ENCODE results near the gene TGFBRAP1. TPM values are rescaled to one million over a fixed set of nuclear protein-coding genes. Genes with fewer than 3 reads are reported as not detected.

Gene TGFBRAP1
- total and polyA plus RNA-seq, 4 donors = 1.8 to 10.4 (median 6.8) TPM

DNA sequence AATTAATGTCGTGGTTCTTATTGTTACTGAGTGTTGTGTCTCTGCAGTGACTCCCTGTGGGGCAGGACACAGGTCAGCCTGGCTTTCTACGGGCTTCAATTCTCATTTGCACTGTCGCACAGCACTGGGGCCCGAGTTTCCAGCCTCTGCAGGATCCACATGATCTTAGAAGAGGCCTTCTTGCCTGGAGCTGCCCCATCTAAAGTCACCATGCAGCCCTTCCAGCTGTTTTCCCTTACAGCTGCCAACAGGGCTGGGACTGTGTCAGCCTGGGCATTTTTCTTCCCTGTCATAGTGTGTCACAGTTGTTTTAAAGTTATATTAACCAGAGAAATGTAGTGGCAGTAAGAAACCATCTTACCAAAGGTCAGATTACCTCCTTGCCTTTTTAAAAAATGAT lies 42.3 kb upstream of the TGFBRAP1 start:
- TF ChIP-seq MAX (IDR thresholded peaks at IDR 0.05) (no peak), RXRA (IDR thresholded peaks at IDR 0.05) (no peak), NR2F2 (IDR thresholded peaks at IDR 0.05) (no peak), HNF4G (IDR thresholded peaks at IDR 0.05) (no peak), GABPA (IDR thresholded peaks at IDR 0.05 in 1 of 2, conservative IDR thresholded peaks at IDR 0.05 in 1 of 2) (no peak), ATF3 (IDR thresholded peaks at IDR 0.05) (no peak), JUND (IDR thresholded peaks at IDR 0.05) (no peak), FOXA2 (IDR thresholded peaks at IDR 0.05) (no peak), FOXA1 (IDR thresholded peaks at IDR 0.05) (no peak), YY1 (IDR thresholded peaks at IDR 0.05) (no peak), ZBTB33 (IDR thresholded peaks at IDR 0.05) (no peak), HNF4A (conservative IDR thresholded peaks at IDR 0.05) (no peak), REST (IDR thresholded peaks at IDR 0.05) (no peak)
- TF ChIP-seq, protein P1, sequence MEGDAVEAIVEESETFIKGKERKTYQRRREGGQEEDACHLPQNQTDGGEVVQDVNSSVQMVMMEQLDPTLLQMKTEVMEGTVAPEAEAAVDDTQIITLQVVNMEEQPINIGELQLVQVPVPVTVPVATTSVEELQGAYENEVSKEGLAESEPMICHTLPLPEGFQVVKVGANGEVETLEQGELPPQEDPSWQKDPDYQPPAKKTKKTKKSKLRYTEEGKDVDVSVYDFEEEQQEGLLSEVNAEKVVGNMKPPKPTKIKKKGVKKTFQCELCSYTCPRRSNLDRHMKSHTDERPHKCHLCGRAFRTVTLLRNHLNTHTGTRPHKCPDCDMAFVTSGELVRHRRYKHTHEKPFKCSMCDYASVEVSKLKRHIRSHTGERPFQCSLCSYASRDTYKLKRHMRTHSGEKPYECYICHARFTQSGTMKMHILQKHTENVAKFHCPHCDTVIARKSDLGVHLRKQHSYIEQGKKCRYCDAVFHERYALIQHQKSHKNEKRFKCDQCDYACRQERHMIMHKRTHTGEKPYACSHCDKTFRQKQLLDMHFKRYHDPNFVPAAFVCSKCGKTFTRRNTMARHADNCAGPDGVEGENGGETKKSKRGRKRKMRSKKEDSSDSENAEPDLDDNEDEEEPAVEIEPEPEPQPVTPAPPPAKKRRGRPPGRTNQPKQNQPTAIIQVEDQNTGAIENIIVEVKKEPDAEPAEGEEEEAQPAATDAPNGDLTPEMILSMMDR (IDR thresholded peaks at IDR 0.05; ENCODE audit: low read depth, low read length, missing input control) = no peak
- Histone ChIP-seq H3K27ac (ENCODE audit: low read depth in 1 of 2, low read length in 2 of 2) (no peak overlapping the region), H3K27me3 (ENCODE audit: control insufficient read depth in 4 of 4, insufficient read depth in 4 of 4, low read length in 3 of 4) (no peaks in the 10 kb centered on the region), H3K4me3 (ENCODE audit: low read depth in 1 of 3, low read length in 3 of 3) (no peak overlapping the region), H3K9ac (ENCODE audit: low read depth in 1 of 2, low read length in 2 of 2) (no peak overlapping the region), H3K36me3 (ENCODE audit: control insufficient read depth in 4 of 4, insufficient read depth in 3 of 4, low read depth in 1 of 4, low read length in 3 of 4) (peaks cover 0 to 2% (median 0%) of the 10 kb centered on the region in 4 donors), H3K4me1 (ENCODE audit: control insufficient read depth in 4 of 4, insufficient read depth in 4 of 4, low read length in 3 of 4) (peaks cover 0 to 7% (median 0%) of the 10 kb centered on the region in 4 donors), H3K9me3 (ENCODE audit: control insufficient read depth in 4 of 4, low read length in 3 of 4) (no peaks in the 10 kb centered on the region)
- DNase-seq (ENCODE audit: low spot score) = no peak
- 78% methylated on average over 4 of the region's 4 CpGs for WGBS

- DNase-seq (ENCODE audit: low spot score) = no peak
- H3K4me3 ChIP-seq (ENCODE audit: low read depth in 1 of 3, low read length in 3 of 3) = no peak overlapping the region
- H3K36me3 ChIP-seq (ENCODE audit: control insufficient read depth in 4 of 4, insufficient read depth in 3 of 4, low read depth in 1 of 4, low read length in 3 of 4) = no peaks in the 10 kb centered on the region
- H3K9me3 ChIP-seq (ENCODE audit: control insufficient read depth in 4 of 4, low read length in 3 of 4) = no peaks in the 10 kb centered on the region
- H3K27me3 ChIP-seq (ENCODE audit: control insufficient read depth in 4 of 4, insufficient read depth in 4 of 4, low read length in 3 of 4) = no peaks in the 10 kb centered on the region
- H3K9ac ChIP-seq (ENCODE audit: low read depth in 1 of 2, low read length in 2 of 2) = no peak overlapping the region
- peaks cover 0 to 7% (median 0%) of the 10 kb centered on the region in 4 donors for H3K4me1 ChIP-seq (ENCODE audit: control insufficient read depth in 4 of 4, insufficient read depth in 4 of 4, low read length in 3 of 4)
- H3K27ac ChIP-seq (ENCODE audit: low read depth in 1 of 2, low read length in 2 of 2) = no peak overlapping the region
- 95% methylated on average over 10 of the region's 10 CpGs for WGBS
- no peak for TF ChIP-seq SP1 (IDR thresholded peaks at IDR 0.05)
- no peak for TF ChIP-seq JUND (IDR thresholded peaks at IDR 0.05)
- TF ChIP-seq YY1 (IDR thresholded peaks at IDR 0.05) = no peak
- TF ChIP-seq HNF4G (IDR thresholded peaks at IDR 0.05) = no peak
- no peak for TF ChIP-seq ATF3 (IDR thresholded peaks at IDR 0.05)
- no peak for TF ChIP-seq NR2F2 (IDR thresholded peaks at IDR 0.05)
- no peak for TF ChIP-seq TAF1 (conservative IDR thresholded peaks at IDR 0.05)
- TF ChIP-seq FOXA2 (IDR thresholded peaks at IDR 0.05) = no peak
- TF ChIP-seq REST (IDR thresholded peaks at IDR 0.05) = no peak
- no peak for TF ChIP-seq RAD21 (IDR thresholded peaks at IDR 0.05)
- no peak for TF ChIP-seq MAX (IDR thresholded peaks at IDR 0.05)
- no peak for TF ChIP-seq RXRA (IDR thresholded peaks at IDR 0.05)
- no peak for TF ChIP-seq HNF4A (conservative IDR thresholded peaks at IDR 0.05)
- TF ChIP-seq EGR1 (IDR thresholded peaks at IDR 0.05; ENCODE audit: low read depth in 2 of 2) = no peak
- TF ChIP-seq FOXA1 (IDR thresholded peaks at IDR 0.05) = no peak
Measured at GRCh38 chr2:105371156-105371555, 41.6 kb upstream of the TGFBRAP1 start.

All from liver (tissue), 9 donors.